GM18861 (cell line): ENCODE data around the gene GK.
"Not testable (repeated sequence)": the region's sequence is repeated elsewhere in the genome, so short reads cannot be mapped to it uniquely, and the experiment has no call there.

Experiments used
- ATAC-seq: cut with Tn5 transposase; IDR thresholded peaks from one replicate; pipeline ENCODE4 v1.9.1; 2021; ENCODE audit not compliant: unreplicated experiment

The GK gene

DNA sequence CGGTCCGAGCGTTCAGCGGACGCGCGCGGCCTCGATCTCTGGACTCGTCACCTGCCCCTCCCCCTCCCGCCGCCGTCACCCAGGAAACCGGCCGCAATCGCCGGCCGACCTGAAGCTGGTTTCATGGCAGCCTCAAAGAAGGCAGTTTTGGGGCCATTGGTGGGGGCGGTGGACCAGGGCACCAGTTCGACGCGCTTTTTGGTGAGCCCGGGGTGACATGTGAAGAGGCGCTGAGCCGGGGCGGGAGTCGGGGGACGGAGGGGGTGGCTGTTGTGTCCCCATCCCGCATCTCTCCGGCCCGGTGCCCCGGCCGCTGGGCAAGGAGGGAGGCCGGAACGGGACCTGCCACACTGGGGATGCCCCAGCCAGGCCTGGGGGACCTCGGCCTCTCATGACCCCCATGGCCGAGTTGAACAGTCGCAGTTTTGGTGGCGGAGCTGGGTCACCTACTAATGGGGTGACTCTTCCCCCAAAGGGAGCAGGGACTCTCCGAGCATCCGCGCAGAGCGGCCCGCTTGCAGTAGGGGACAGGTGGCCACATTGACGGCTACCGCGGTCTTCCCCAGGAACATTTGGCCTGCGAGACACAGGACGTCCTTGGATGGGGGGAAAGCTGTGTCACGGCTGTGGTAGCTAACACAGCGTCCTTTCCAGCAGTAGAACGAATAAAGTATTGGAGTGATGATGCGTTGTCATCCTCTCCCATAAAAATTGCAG, at the start of gene GK:
Gene GK, plus strand, starts transcription at position 9 of the 717 bp plus-strand sequence. Its CDS starts 115 bp downstream, at position 124.
- peak; percentile 38 for ATAC-seq

DNA sequence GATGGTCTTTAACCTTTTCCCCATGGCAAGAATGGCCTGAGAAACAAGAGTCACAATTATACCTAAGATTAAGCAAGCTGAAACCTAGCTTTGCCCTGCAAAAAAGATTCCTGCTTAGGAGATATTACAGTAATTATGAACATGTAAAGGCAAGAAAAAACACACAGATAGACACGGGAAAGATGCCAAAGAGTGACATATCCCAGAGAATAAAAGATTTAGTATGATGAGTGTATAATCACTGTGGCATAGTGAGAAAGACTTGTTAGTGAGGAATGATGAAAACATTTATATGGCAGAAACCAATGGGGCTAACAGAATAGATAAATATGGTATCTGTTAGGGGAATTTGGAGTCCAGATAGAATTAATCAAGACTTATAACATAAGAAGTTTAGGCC, 46.1 kb upstream of the GK start:
- ATAC-seq = no peak

GRCh38 chrX:30610026-30610425, 43.2 kb upstream of the GK start:
- ATAC-seq = no peak

- no peak for ATAC-seq
These were observed 41.0 kb upstream of the GK start for GRCh38 chrX:30612250-30612655.

GRCh38 chrX:30613721-30614120, 39.5 kb upstream of the GK start:
- no peak for ATAC-seq

DNA sequence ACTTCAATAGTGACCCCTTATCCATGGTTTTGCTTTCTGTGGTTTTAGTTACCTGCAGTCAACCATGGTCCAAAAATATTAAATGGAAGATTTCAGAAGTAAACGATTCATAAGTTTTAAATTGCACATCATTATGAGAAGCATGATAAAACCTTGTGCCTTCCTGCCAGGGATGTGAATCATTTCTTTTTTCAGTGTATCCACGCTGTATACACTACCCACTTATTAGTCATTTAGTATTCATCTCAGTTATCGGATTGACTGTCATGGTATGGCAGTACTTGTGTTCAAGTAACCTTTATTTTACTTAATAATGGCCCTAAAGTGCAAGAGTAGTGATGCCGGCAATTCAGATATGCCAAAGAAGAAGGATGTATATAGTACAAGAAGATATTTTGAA, 38.0 kb upstream of the GK start:
- ATAC-seq = peak; percentile 64

GRCh38 chrX:30618160-30618765, 35.0 kb upstream of the GK start:
- ATAC-seq = no peak

DNA sequence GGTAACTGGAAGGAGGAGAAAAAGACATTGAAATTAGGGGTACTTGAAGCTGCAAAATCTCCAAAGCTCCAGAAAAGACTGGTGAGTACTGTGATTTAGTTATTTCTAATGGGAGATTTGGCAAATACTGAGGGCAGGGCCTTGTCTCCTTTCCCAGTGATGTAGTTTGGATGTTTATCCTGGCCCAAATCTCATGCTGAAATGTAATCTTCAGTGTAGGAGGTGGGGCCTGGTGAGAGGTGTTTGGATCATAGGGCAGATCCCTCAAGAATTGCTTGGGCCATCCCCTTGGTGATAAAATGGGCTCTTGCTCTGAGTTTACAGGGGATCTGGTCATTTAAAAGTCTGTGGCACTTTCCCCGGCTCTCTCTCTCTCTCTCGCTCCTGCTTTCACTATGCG, 33.1 kb upstream of the GK start:
- no peak for ATAC-seq

GRCh38 chrX:30620980-30621618, 32.1 kb upstream of the GK start:
- no peak for ATAC-seq

DNA sequence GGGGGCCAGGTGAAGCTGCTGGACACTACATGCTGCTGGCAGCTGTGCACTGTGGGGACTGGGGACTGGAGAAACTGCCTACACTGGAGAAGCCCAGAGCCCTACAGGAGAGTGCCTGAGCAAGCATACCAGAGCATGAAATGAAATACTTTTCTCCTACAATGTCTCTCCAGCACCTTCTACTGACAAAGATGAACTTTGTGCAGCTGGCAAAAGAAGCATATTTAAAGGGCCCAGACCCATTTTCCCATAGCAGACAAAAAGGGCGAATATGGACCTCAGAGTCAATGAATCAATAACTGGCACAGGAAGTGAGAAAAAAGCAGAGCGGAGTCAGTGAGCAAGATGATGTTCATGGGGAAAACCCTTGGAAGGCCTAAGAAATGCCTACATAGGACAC, 30.9 kb upstream of the GK start:
- ATAC-seq = no peak

DNA sequence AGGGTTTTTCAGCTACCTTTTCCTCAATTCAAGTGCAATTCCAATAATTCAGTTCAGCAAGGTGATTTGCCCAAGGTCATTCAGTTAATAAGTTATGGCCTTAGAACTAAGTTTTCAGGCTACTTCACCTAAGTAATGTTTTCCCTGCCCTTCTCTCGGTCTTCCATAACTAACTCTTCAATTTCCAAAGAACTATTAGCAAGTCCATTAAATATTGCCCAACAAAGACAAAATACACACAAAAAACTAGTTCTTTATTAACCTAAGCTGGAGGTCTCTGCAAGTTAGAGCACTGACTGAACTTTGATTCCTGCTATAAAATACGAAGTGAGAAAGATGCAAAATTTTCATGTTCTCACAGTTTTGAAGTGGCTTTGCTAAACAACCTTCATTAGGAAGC, 26.8 kb upstream of the GK start:
- no peak for ATAC-seq

GRCh38 chrX:30627818-30628652, 25.2 kb upstream of the GK start:
- no peak for ATAC-seq

DNA sequence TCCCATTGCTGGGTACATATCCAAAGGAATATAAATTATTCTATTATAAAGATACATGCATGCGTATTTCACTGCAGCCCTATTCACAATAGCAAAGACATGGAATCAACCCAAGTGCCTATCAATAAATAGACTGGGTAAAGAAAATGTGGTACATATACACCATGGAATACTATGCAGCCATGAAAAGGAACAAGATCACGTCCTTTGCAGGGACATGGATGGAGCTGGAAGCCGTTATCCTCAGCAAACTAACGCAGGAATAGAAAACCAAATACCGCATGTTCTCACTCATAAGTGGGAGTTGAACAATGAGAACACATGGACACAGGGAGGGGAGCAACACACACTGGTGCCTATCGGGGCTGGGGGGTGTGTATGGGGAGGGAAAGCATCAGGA, 19.2 kb upstream of the GK start:
- ATAC-seq = not testable (repeated sequence)

GRCh38 chrX:30635630-30636029, 17.6 kb upstream of the GK start:
- no peak for ATAC-seq

- no peak for ATAC-seq
These were observed 15.1 kb upstream of the GK start for GRCh38 chrX:30637874-30638815.

GRCh38 chrX:30639702-30640101, 13.5 kb upstream of the GK start:
- not testable (repeated sequence) for ATAC-seq

- ATAC-seq = no peak
These were observed 10.6 kb upstream of the GK start for GRCh38 chrX:30642642-30643041.

GRCh38 chrX:30643313-30643821, 9.9 kb upstream of the GK start:
- ATAC-seq = no peak

- ATAC-seq = peak; percentile 40
These were observed 3.4 kb upstream of the GK start for GRCh38 chrX:30649859-30650258.
